CD4-positive, alpha-beta T cell treated with Interleukin-15 for 1 hour (primary cell): ENCODE results near the gene P2RY11.

ENCODE experiments used
- DNase-seq: peaks from one replicate; pipeline ENCODE4 v3.0.0-alpha.2; 2020

Gene P2RY11

GRCh38 chr19:10141973-10142372 is 30.5 kb downstream of the P2RY11 start:
- DNase-seq: no peak

- DNase-seq: peak; percentile 63
These were observed 31.3 kb downstream of the P2RY11 start for GRCh38 chr19:10142701-10143375.

- no peak for DNase-seq
These were observed 32.2 kb downstream of the P2RY11 start for GRCh38 chr19:10143681-10144080.

- DNase-seq: no peak
These were observed 32.9 kb downstream of the P2RY11 start for GRCh38 chr19:10144361-10144760.

GRCh38 chr19:10145031-10145430 is 33.5 kb downstream of the P2RY11 start:
- DNase-seq: no peak

- DNase-seq: no peak
These were observed 34.6 kb downstream of the P2RY11 start for GRCh38 chr19:10146142-10146541.

GRCh38 chr19:10149427-10149826 is 37.9 kb downstream of the P2RY11 start:
- DNase-seq: no peak

- no peak for DNase-seq
These were observed 40.0 kb downstream of the P2RY11 start for GRCh38 chr19:10151521-10151920.

- DNase-seq: no peak
These were observed 40.6 kb downstream of the P2RY11 start for GRCh38 chr19:10152100-10152499.

- no peak for DNase-seq
These were observed 44.3 kb downstream of the P2RY11 start for GRCh38 chr19:10155839-10156238.

- DNase-seq: no peak
These were observed 46.6 kb downstream of the P2RY11 start for GRCh38 chr19:10158071-10158470.

- no peak for DNase-seq
These were observed 47.0 kb downstream of the P2RY11 start for GRCh38 chr19:10158485-10158884.

- DNase-seq: no peak
These were observed 48.1 kb downstream of the P2RY11 start for GRCh38 chr19:10159610-10160009.

GRCh38 chr19:10163536-10163935 is 52.0 kb downstream of the P2RY11 start:
- no peak for DNase-seq
